Stimulated activated naive CD8-positive, alpha-beta T cell treated with anti-CD3 and anti-CD28 coated beads, Interleukin-15, amount 100 ng/mL, for 72 hours (primary cell): ENCODE measurements around the gene MED25.
A peak's percentile ranks its signal among the peaks of the same experiment; 100 is the strongest.

Experiments
- ATAC-seq: fragments of 150-1000 bp; cut with Tn5 transposase; 2 replicates; pipeline ENCODE4 v1.10.0; 2021; ENCODE audit warnings: mild to moderate bottlenecking, moderate library complexity
- DNase-seq, 2 donors: peaks; one replicate each; pipeline ENCODE4 v3.0.0; 2021 to 2022
- H3K27ac Mint-ChIP-seq, 2 donors: one replicate each; pipeline ENCODE4 v1.8.0; 2022; ENCODE audit warnings: mild to moderate bottlenecking in 2 of 2, mixed read lengths in 2 of 2, moderate library complexity in 2 of 2
- H3K27me3 Mint-ChIP-seq: one replicate; pipeline ENCODE4 v1.8.0; 2022; ENCODE audit warnings: mixed read lengths
- H3K4me1 Mint-ChIP-seq: one replicate; pipeline ENCODE4 v1.8.0; 2022; ENCODE audit warnings: mild to moderate bottlenecking, mixed read lengths
- H3K4me3 Mint-ChIP-seq, 2 donors: one replicate each; pipeline ENCODE4 v1.8.0; 2022; ENCODE audit warnings: mild to moderate bottlenecking in 2 of 2, mixed read lengths in 2 of 2, moderate library complexity in 1 of 2
- H3K9me3 Mint-ChIP-seq, 2 donors: one replicate each; pipeline ENCODE4 v1.8.0; 2022; ENCODE audit warnings: mixed read lengths in 2 of 2

MED25 gene

DNA sequence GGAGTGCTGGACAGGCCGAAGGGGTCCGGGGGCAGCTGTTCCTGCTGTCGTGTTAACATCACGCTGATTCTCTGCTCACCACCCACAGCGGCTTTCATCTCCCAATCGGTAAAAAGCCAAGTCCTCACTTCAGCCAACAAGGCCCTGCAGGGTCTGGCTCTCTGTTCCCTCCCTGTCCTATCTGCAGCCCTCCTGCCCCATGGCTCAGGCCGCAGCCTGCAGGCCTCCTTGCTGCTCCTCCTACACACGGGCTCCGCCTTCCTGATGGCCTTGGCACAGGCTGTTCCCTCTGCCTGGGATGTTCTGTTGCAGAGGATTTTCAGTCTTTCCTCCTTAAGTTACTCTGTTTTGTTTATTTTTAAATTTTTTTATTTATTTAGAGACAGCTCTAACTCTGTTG, 27.2 kb upstream of the MED25 start:
- H3K27me3 Mint-ChIP-seq: no peaks in the 10 kb centered on the region
- H3K4me1 Mint-ChIP-seq: peaks cover 10% of the 10 kb centered on the region
- H3K27ac Mint-ChIP-seq: no peak overlapping the region
- no peak for ATAC-seq
- no peak for DNase-seq
- H3K9me3 Mint-ChIP-seq: no peaks in the 10 kb centered on the region
- no peak overlapping the region for H3K4me3 Mint-ChIP-seq

- peak; percentile 29 for ATAC-seq
- Mint-ChIP-seq H3K27me3 (no peaks in the 10 kb centered on the region), H3K27ac (peak overlapping the region in 1 of 2 donors; percentile 90), H3K4me1 (peaks cover 6% of the 10 kb centered on the region), H3K9me3 (no peaks in the 10 kb centered on the region), H3K4me3 (no peak overlapping the region)
- DNase-seq: no peak
Observed at GRCh38 chr19:49791776-49792445, 26.2 kb upstream of the MED25 start.

DNA sequence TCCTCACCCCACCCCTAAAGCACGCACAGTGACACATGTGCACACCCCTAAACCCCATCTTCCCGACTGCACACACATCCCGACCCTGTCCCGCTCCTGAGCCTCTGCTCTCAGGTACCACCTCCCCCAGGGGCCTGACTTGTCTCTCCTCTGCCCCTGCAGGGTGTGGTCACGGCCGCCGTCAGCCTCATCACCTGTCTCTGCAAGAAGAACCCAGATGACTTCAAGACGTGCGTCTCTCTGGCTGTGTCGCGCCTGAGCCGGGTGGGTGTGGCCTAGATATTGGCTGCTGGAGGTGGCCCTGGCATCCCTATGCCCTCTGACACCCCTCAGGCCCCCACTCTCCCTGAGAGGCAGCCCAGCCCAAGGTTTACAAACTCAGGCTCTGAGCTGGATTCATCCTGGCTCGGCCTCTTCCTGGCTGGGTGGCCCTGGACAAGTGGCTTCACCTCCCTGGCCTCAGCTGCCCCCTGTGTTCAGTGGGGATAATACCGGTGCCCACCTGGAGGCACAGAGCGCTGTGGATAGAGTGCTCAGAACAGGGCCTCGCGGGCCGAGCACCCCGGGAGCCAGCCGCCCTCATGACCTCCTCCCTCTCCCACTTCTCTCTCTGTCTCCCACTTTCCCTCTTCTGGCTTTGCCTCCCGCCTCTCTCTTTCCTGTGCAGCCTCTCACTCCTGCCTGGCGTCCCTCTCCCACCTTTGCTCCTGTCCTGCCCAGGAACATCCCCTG, 25.1 kb upstream of the MED25 start:
- H3K9me3 Mint-ChIP-seq: no peaks in the 10 kb centered on the region
- H3K4me3 Mint-ChIP-seq: no peak overlapping the region
- H3K4me1 Mint-ChIP-seq: peaks cover 6% of the 10 kb centered on the region
- ATAC-seq (peak; percentile 18), DNase-seq (no peak)
- no peak overlapping the region for H3K27ac Mint-ChIP-seq
- H3K27me3 Mint-ChIP-seq: no peaks in the 10 kb centered on the region

GRCh38 chr19:49793561-49793840, 24.6 kb upstream of the MED25 start:
- no peaks in the 10 kb centered on the region for H3K27me3 Mint-ChIP-seq
- peaks cover 6% of the 10 kb centered on the region for H3K4me1 Mint-ChIP-seq
- DNase-seq: no peak
- no peak overlapping the region for H3K27ac Mint-ChIP-seq
- peak; percentile 68 for ATAC-seq
- H3K9me3 Mint-ChIP-seq: no peaks in the 10 kb centered on the region
- H3K4me3 Mint-ChIP-seq: no peak overlapping the region

DNA sequence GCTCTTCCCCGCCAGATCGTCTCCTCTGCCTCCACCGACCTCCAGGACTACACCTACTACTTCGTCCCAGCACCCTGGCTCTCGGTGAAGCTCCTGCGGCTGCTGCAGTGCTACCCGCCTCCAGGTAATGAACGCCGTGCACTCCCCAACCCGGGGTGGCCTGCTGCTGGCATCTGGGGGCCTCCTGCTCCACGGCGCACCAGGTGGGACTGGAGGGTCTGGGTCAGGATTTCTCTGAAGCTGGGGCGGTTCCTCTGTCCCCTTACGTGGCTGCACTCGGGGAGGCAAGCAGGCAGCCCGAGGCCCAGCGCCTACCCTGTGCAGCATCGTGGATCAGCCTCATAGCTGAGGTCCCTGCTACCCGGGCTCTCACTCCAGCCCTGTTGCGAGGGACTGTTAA, 22.5 kb upstream of the MED25 start:
- Mint-ChIP-seq H3K27me3 (no peaks in the 10 kb centered on the region), H3K27ac (peak overlapping the region in 1 of 2 donors; percentile 54), H3K4me1 (peaks cover 6% of the 10 kb centered on the region), H3K9me3 (no peaks in the 10 kb centered on the region), H3K4me3 (no peak overlapping the region)
- DNase-seq (no peak), ATAC-seq (no peak)

DNA sequence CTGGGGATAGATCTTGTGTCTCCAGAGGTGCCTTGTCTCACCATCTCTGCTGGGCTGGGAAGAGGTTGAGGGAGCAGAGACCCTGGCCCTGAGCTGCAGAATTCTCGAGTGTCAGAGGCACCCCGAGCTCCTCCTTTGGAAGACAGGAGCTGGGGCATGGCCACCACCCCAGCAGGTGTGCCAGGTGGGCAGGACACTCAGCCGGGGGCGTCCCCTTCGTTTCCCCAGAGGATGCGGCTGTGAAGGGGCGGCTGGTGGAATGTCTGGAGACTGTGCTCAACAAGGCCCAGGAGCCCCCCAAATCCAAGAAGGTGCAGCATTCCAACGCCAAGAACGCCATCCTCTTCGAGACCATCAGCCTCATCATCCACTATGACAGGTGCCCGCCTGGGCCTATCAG, 19.5 kb upstream of the MED25 start:
- DNase-seq: no peak

DNA sequence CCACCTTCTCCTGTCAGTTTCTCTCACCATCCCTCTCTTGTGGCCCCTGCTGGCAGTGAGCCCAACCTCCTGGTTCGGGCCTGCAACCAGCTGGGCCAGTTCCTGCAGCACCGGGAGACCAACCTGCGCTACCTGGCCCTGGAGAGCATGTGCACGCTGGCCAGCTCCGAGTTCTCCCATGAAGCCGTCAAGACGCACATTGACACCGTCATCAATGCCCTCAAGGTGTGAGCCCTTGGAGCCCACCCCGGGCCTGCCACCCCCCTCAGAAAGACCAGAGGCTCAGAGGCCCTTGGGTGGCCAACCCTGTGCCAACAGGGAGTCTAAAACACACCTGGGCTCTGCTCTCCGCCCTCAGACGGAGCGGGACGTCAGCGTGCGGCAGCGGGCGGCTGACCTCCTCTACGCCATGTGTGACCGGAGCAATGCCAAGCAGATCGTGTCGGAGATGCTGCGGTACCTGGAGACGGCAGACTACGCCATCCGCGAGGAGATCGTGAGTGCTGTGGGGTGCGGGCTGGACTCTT, 18.8 kb upstream of the MED25 start:
- ATAC-seq (no peak), DNase-seq (no peak)
- Mint-ChIP-seq H3K27ac (no peak overlapping the region), H3K27me3 (no peaks in the 10 kb centered on the region), H3K9me3 (no peaks in the 10 kb centered on the region), H3K4me3 (no peak overlapping the region), H3K4me1 (no peaks in the 10 kb centered on the region)

More for the DNA sequence above, 19.5 kb upstream of the MED25 start:
- H3K9me3 Mint-ChIP-seq: no peaks in the 10 kb centered on the region
- no peak for ATAC-seq
- H3K27ac Mint-ChIP-seq: no peak overlapping the region
- H3K4me1 Mint-ChIP-seq: peaks cover under 1% of the 10 kb centered on the region
- no peak overlapping the region for H3K4me3 Mint-ChIP-seq
- H3K27me3 Mint-ChIP-seq: no peaks in the 10 kb centered on the region

DNA sequence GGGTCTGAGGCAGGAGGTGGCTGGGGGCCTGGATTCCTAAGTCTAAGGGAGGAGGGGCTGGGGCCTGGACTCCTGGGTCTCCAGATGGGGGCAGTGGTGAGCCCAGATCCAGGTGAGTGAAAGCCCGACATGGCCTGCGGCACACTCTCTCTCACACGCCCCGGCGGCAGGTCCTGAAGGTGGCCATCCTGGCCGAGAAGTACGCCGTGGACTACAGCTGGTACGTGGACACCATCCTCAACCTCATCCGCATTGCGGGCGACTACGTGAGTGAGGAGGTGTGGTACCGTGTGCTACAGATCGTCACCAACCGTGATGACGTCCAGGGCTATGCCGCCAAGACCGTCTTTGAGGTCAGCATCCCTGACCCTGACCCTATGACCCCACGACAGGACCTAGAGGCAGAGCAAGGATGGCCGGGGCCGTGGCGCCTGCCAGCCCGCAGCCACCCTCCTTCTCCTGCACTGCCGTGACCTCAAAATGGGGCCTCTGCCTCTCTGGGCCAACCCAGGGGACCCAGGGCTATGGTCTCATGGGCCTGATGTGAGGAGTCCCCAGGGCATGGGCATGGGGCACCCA, 18.2 kb upstream of the MED25 start:
- Mint-ChIP-seq H3K4me1 (no peaks in the 10 kb centered on the region), H3K4me3 (no peak overlapping the region), H3K9me3 (no peaks in the 10 kb centered on the region), H3K27ac (no peak overlapping the region), H3K27me3 (no peaks in the 10 kb centered on the region)
- ATAC-seq (peak; percentile 33), DNase-seq (no peak)

DNA sequence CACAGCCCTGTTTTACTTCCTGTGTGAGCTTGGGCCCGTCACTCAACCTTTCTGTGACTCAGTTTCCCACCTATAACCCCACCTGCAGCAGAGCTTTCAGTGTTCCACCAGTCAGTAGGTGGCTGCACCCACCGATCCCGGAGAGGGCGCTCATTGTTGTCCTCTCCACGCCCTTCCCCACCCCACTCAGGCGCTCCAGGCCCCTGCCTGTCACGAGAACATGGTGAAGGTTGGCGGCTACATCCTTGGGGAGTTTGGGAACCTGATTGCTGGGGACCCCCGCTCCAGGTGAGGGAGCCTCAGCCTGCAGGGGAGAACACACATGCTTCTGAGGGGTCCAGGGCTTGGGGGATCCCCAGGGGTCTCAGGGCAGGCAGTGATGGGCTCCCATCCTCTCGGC, 17.3 kb upstream of the MED25 start:
- DNase-seq: no peak
- Mint-ChIP-seq H3K4me3 (no peak overlapping the region), H3K9me3 (no peaks in the 10 kb centered on the region), H3K27ac (no peak overlapping the region), H3K4me1 (no peaks in the 10 kb centered on the region), H3K27me3 (no peaks in the 10 kb centered on the region)
- ATAC-seq: no peak

DNA sequence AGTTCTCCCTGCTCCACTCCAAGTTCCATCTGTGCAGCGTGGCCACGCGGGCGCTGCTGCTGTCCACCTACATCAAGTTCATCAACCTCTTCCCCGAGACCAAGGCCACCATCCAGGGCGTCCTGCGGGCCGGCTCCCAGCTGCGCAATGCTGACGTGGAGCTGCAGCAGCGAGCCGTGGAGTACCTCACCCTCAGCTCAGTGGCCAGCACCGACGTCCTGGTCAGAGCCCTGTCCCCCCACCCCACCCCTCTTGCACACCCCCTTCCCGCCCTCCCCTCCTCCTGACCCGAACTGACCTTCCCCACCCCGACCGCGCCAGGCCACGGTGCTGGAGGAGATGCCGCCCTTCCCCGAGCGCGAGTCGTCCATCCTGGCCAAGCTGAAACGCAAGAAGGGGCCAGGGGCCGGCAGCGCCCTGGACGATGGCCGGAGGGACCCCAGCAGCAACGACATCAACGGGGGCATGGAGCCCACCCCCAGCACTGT, 16.6 kb upstream of the MED25 start:
- Mint-ChIP-seq H3K27ac (no peak overlapping the region), H3K9me3 (no peaks in the 10 kb centered on the region)
- no peak for ATAC-seq

DNA sequence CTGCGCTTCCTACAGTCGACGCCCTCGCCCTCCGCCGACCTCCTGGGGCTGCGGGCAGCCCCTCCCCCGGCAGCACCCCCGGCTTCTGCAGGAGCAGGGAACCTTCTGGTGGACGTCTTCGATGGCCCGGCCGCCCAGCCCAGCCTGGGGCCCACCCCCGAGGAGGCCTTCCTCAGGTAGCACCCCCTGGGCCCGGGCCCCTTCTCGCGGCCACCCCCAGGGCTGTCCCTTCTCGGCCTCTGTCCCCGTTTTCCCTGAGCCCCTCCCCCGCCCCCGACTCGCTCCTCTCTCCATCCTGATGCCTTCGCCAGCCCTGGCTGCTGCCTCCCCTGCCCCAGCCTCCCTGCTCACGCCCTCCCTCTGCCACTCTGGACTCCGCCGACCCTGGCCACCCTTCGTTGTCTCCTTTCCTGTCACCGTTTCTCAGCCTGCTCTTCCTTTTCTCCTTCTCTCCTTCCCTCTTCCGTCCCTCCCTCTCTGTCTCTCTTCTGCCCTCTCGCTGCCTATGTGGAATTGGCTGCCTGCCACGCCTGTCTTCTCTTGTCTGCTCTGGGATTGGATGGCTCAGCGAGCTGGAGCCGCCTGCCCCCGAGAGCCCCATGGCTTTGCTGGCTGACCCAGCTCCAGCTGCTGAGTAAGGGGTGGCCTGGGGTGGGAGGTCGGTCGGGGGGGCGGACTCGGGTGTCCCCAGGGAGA, 16.0 kb upstream of the MED25 start:
- peak overlapping the region in 1 of 2 donors; percentile 90 for H3K27ac Mint-ChIP-seq
- no peak for ATAC-seq
- no peak for DNase-seq
- H3K27me3 Mint-ChIP-seq: no peaks in the 10 kb centered on the region
- peaks cover 2% of the 10 kb centered on the region for H3K4me1 Mint-ChIP-seq
- H3K9me3 Mint-ChIP-seq: no peaks in the 10 kb centered on the region
- H3K4me3 Mint-ChIP-seq: no peak overlapping the region

More for the DNA sequence above, 16.6 kb upstream of the MED25 start:
- Mint-ChIP-seq H3K4me1 (no peaks in the 10 kb centered on the region), H3K27me3 (no peaks in the 10 kb centered on the region), H3K4me3 (no peak overlapping the region)
- DNase-seq: no peak

DNA sequence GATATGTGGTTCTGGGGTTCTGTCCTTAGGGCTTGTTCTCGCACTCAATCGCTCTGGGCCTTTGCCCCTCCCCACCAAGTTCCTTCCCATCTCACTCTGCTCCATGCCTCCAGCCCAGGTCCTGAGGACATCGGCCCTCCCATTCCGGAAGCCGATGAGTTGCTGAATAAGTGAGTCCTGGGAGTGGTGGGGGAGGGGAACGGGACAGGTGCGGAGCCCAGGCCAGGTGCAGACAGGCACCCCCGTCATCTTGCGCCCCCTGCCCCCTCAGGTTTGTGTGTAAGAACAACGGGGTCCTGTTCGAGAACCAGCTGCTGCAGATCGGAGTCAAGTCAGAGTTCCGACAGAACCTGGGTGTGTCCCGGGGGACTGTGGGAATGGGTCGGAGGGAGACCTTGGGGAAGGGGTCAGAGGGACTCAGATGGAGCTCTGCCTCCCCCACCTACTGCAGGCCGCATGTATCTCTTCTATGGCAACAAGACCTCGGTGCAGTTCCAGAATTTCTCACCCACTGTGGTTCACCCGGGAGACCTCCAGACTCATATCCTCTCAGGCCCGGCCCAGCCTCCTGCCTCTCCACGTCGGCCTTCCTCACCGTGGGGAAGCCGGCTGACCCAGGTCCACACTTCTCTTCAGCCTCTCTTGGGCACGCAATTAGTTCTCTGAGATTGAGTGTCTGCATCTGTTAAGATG, 15.1 kb upstream of the MED25 start:
- no peak overlapping the region for H3K4me3 Mint-ChIP-seq

DNA sequence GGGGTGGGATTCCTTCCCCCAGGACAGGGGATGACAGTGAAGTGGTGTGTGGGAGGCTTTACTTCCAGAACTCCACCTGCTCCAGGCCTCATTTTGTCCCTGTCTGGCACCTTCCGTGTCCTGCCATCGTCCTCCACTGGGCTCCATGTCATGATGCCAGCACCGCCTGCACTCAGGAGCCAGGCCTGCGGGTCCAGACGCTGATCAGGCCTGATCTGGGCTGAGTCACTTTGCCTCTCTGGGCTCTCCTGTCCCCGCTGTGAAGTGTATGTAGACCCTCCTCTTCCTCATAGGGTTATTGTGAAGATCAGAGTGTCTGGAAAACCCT, 14.6 kb upstream of the MED25 start:
- no peak overlapping the region for H3K4me3 Mint-ChIP-seq
- no peak for DNase-seq
- no peaks in the 10 kb centered on the region for H3K27me3 Mint-ChIP-seq
- ATAC-seq: no peak
- H3K9me3 Mint-ChIP-seq: no peaks in the 10 kb centered on the region
- peak overlapping the region in 1 of 2 donors; percentile 69 for H3K27ac Mint-ChIP-seq
- H3K4me1 Mint-ChIP-seq: peaks cover 16% of the 10 kb centered on the region

More for the DNA sequence above, 15.1 kb upstream of the MED25 start:
- Mint-ChIP-seq H3K4me1 (peaks cover 11% of the 10 kb centered on the region), H3K9me3 (no peaks in the 10 kb centered on the region), H3K27me3 (no peaks in the 10 kb centered on the region), H3K27ac (peak overlapping the region in 1 of 2 donors; percentile 90)
- DNase-seq: no peak
- ATAC-seq: no peak

DNA sequence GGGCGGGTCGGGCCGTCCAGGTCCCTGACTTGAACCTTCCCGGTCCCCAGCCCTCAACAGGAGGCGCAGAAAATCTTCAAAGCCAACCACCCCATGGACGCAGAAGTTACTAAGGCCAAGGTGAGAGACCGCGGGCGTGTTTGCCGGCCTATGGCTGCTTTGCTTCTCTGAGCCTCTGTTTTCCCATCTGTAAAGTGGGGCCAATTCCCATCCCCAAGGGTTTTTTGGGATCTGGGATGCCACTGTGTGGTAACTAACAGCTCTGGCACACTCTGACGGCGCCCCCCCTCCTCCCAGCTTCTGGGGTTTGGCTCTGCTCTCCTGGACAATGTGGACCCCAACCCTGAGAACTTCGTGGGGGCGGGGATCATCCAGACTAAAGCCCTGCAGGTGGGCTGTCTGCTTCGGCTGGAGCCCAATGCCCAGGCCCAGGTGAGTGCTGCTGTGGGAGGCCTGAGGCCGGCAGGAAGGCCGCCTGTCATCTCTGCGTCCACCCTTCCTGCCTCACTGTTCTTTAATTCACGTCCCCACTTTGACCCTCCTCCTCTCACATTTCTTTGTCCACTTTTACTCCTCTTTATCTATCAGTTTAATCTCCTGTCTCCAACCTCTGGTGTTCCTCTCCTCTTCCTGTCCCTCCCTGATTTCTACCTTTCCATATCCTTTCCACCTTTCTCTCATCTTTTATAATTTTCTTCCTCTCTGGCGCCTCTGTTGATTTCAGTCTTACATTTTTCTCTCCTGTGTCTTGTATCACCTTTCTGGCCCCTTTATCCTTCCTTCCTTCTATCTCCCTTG, 12.1 kb upstream of the MED25 start:
- peaks cover 33% of the 10 kb centered on the region for H3K4me1 Mint-ChIP-seq
- H3K27me3 Mint-ChIP-seq: no peaks in the 10 kb centered on the region
- H3K9me3 Mint-ChIP-seq: no peaks in the 10 kb centered on the region
- H3K27ac Mint-ChIP-seq: peak overlapping the region in 1 of 2 donors; percentile 8
- DNase-seq: no peak
- H3K4me3 Mint-ChIP-seq: no peak overlapping the region
- ATAC-seq: no peak

- Mint-ChIP-seq H3K4me1 (peaks cover 34% of the 10 kb centered on the region), H3K27me3 (no peaks in the 10 kb centered on the region), H3K27ac (no peak overlapping the region), H3K4me3 (no peak overlapping the region), H3K9me3 (no peaks in the 10 kb centered on the region)
- DNase-seq (no peak), ATAC-seq (no peak)
Observed at GRCh38 chr19:49806620-49806959, 11.5 kb upstream of the MED25 start.
